Lung (tissue), 12 donors: ENCODE measurements around the gene VEPH1. TPM values are rescaled to one million over a fixed set of nuclear protein-coding genes. Genes with fewer than 3 reads are reported as not detected.

Experiments used
- ATAC-seq: fragments of 200-7000 bp; cut with Tn5 transposase; one replicate; pipeline ENCODE4 v1.9.1; 2020; ENCODE audit warnings: moderate number of reproducible peaks; ENCODE audit not compliant: insufficient read depth, low FRiP score
- DNase-seq, 3 donors: peaks; one replicate each; pipeline ENCODE4 v3.0.0-alpha.2; 2013 to 2017
- H3K27ac ChIP-seq, 2 donors: one replicate each; pipeline ENCODE4 v1.5.1; 2013; ENCODE audit warnings: mild to moderate bottlenecking in 2 of 2, moderate library complexity in 2 of 2, control low read depth in 1 of 2, inconsistent platforms in 1 of 2, low read depth in 1 of 2, low read length in 1 of 2
- H3K27me3 ChIP-seq, 3 donors: one replicate each; pipeline ENCODE4 v1.5.1; 2013; ENCODE audit warnings: low read length in 2 of 3; ENCODE audit not compliant: control insufficient read depth in 3 of 3, insufficient read depth in 3 of 3
- H3K36me3 ChIP-seq, 4 donors: one replicate each; pipeline ENCODE4 v1.5.1; 2013; ENCODE audit warnings: low read length in 4 of 4, mild to moderate bottlenecking in 1 of 4, moderate library complexity in 1 of 4; ENCODE audit not compliant: control insufficient read depth in 4 of 4, insufficient read depth in 4 of 4
- H3K4me1 ChIP-seq, 5 donors: one replicate each; pipeline ENCODE4 v1.5.1; 2013; ENCODE audit warnings: low read length in 5 of 5, mild to moderate bottlenecking in 2 of 5, moderate library complexity in 1 of 5; ENCODE audit not compliant: control insufficient read depth in 5 of 5, insufficient read depth in 5 of 5
- H3K4me3 ChIP-seq: one replicate; pipeline ENCODE4 v1.5.1; 2013; ENCODE audit warnings: mild to moderate bottlenecking, control low read depth, moderate library complexity
- H3K9ac ChIP-seq, 2 donors: one replicate each; pipeline ENCODE4 v1.5.1; 2013; ENCODE audit warnings: low read length in 2 of 2, control low read depth in 1 of 2; ENCODE audit not compliant: insufficient read depth in 1 of 2
- H3K9me3 ChIP-seq, 4 donors: one replicate each; pipeline ENCODE4 v1.5.1; 2013; ENCODE audit warnings: low read length in 3 of 4, mild to moderate bottlenecking in 1 of 4, moderate library complexity in 1 of 4; ENCODE audit not compliant: control insufficient read depth in 4 of 4, insufficient read depth in 3 of 4
- CTCF ChIP-seq: IDR thresholded peaks from 2 replicates; pipeline ENCODE4 v1.5.1; 2012; ENCODE audit warnings: mild to moderate bottlenecking; ENCODE audit errors: control extremely low read depth, extremely low read depth
- WGBS, 2 donors: extraction: QIAGEN DNeasy Blood & Tissue Kit; methylation state at CpG; one replicate each; pipeline ENCODE4 v1.1.7; 2013; 5-methylcytosine and 5-hydroxymethylcytosine counted together
- polyA plus RNA-seq, 2 donors: library from polyadenylated mRNA; stranded (reverse); fragments of 200-250 nt; gene quantifications; one replicate each; pipeline ENCODE4 v1.2.1, GENCODE V29; 2013
- total RNA-seq, 2 donors: library from RNA; depleted of rRNA in 1 of 2; stranded (reverse); fragments of >200 nt in 1 of 2; gene quantifications; one replicate each; pipeline ENCODE4 v1.2.1, GENCODE V29; 2014 to 2021
- donor health status: control.
- donor health status: control.
- donor health status: Bipolar disorder and iron deficiency.
- donor health status: healthy.
- donor health status: DM: yes; HTN: yes; CAD: no.

Gene VEPH1
- total and polyA plus RNA-seq, 4 donors = 14.6 to 237 (median 65.5) TPM

GRCh38 chr3:157333551-157333991, 169.6 kb downstream of the VEPH1 start:
- no peak overlapping the region for H3K9ac ChIP-seq
- no peaks in the 10 kb centered on the region for H3K36me3 ChIP-seq
- ATAC-seq (no peak), DNase-seq (no peak)
- WGBS, 2 donors = 87% methylated on average over 2 of the region's 2 CpGs
- TF ChIP-seq CTCF = no peak
- H3K9me3 ChIP-seq = no peaks in the 10 kb centered on the region
- H3K27ac ChIP-seq = no peak overlapping the region
- no peaks in the 10 kb centered on the region for H3K27me3 ChIP-seq
- H3K4me3 ChIP-seq = no peak overlapping the region
- no peaks in the 10 kb centered on the region for H3K4me1 ChIP-seq

- DNase-seq (no peak), ATAC-seq (no peak)
- no peaks in the 10 kb centered on the region for H3K9me3 ChIP-seq
- no peak for TF ChIP-seq CTCF
- H3K27ac ChIP-seq = no peak overlapping the region
- no peak overlapping the region for H3K4me3 ChIP-seq
- no peaks in the 10 kb centered on the region for H3K4me1 ChIP-seq
- no peaks in the 10 kb centered on the region for H3K27me3 ChIP-seq
- H3K36me3 ChIP-seq = no peaks in the 10 kb centered on the region
- no peak overlapping the region for H3K9ac ChIP-seq
- 99 to 100% methylated on average over 1 of the region's 1 CpG for WGBS, 2 donors
Measured at GRCh38 chr3:157330206-157330605, 173.0 kb downstream of the VEPH1 start.

- no peak for DNase-seq
- no peak for TF ChIP-seq CTCF
- H3K27ac ChIP-seq = no peak overlapping the region
- H3K4me3 ChIP-seq = no peak overlapping the region
- no peaks in the 10 kb centered on the region for H3K9me3 ChIP-seq
- H3K27me3 ChIP-seq = no peaks in the 10 kb centered on the region
- H3K4me1 ChIP-seq = no peaks in the 10 kb centered on the region
- H3K36me3 ChIP-seq = no peaks in the 10 kb centered on the region
- WGBS, 2 donors = 82 to 91% methylated on average over 2 of the region's 2 CpGs
- ATAC-seq = no peak
- H3K9ac ChIP-seq = no peak overlapping the region
Measured at GRCh38 chr3:157329551-157329950, 173.7 kb downstream of the VEPH1 start.

- TF ChIP-seq CTCF = no peak
- H3K4me3 ChIP-seq = no peak overlapping the region
- no peak overlapping the region for H3K9ac ChIP-seq
- H3K27ac ChIP-seq = no peak overlapping the region
- H3K36me3 ChIP-seq = no peaks in the 10 kb centered on the region
- ATAC-seq (no peak), DNase-seq (no peak)
- 94 to 95% methylated on average over 3 of the region's 3 CpGs for WGBS, 2 donors
- no peaks in the 10 kb centered on the region for H3K9me3 ChIP-seq
- no peaks in the 10 kb centered on the region for H3K27me3 ChIP-seq
- H3K4me1 ChIP-seq = no peaks in the 10 kb centered on the region
Measured at GRCh38 chr3:157327837-157328236, 175.4 kb downstream of the VEPH1 start.
